ENCODE measurements around the gene PNPO.

PNPO gene

DNA sequence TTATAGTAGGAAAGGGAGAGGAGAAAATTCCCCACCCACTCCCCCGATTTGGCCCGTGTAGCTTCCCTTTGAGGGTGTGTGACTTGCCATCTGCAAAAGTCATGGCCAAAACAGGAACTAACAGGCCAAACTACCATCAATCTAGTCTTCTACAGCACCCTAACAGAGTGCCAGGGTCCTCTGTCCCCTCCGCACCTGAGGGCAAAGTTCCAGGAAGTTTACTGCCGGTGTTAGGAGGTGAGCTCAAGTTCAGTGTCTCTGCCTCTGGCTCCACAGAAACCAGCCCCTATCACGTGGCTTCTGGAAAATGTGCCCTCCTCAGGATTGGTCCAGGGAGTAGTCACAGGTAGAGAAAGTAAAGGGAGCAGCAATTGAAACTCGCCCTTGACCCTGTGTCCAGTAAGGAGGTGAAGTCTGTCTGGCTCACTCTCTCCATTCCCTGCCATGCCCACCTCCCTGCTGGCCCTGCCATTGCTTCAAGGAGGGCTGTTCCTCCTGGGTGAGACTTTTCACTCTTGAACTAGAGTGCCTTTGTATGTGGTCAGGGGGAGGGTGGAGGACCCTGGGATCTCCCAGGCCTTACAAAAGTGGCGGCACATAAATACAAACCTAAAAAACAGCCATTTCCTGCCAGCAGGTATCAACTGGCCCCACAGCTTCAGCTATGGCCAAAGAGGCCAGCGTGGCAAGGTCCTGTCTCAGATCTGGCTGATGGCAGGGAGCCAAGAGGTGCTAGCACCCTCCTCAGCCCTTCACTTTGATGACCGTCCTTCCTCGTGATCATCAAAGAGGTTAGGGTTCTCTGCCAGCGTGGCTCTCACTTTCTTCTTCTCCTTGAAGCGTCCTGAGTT is 11.0 kb downstream of the PNPO start:
- no peak for DNase-seq

DNA sequence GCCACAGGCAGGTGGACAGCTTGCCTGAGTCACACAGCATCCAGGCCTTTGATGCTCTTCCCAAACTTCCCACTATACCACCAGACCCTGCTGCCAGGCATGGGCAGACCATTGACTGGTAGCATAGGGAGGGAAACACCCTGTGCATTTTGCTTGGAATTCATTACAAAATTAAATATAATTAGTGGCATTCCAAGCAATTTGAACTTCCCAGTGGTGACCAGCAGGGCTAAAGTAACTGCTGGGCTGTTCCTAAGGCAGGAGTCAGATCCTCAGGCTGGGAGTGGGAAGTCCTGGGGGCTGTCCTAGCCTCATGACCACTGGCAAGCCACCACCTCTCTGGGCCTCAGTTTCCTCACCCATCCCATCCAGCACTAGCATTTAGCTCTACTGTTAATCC is 12.5 kb downstream of the PNPO start:
- no peak for DNase-seq

DNA sequence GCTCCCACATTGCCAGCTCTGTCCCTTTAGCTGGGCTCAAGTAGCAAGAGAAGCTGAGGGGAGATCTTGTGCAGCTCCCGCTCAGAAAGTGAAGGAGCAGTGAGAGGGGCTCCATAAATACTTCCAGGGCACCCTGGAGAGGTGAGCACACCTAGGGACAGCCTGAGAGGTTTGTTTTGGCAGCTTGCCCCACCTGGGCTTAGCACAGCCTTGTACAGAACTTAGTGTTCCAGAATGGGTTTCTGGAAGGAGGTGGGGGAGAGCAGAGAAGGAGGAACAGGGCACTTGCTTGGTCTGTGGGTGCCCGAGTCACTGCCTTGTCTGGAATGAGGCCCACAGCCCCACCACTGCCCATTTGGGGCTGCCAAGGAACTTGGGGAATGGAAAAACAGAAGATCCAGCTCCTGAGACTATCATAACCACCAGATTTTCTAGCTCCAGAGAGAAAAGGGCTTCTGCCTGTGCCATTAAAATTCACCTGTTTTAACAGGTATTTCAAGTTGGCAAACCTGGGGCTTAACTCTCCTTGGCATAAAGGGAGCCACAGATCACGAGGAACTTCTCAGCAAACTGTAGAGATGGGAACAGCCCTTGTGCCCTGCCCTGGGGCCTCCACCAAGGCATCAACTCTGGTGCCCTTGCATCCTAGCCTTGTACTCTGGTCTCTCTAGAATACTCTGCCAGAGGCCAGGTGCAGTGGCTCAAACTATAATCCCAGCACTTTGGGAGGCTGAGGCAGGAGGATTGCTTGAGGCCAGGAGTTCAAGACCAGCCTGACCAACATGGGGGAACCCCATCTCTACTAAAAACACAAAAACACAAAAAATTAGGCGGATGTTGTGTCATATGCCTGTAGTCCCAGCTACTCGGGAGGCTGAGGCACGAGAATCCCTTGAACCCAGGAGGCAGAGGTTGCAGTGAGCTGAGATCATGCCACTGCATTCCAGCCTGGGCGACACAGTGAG is 14.4 kb downstream of the PNPO start:
- DNase-seq: no peak

DNA sequence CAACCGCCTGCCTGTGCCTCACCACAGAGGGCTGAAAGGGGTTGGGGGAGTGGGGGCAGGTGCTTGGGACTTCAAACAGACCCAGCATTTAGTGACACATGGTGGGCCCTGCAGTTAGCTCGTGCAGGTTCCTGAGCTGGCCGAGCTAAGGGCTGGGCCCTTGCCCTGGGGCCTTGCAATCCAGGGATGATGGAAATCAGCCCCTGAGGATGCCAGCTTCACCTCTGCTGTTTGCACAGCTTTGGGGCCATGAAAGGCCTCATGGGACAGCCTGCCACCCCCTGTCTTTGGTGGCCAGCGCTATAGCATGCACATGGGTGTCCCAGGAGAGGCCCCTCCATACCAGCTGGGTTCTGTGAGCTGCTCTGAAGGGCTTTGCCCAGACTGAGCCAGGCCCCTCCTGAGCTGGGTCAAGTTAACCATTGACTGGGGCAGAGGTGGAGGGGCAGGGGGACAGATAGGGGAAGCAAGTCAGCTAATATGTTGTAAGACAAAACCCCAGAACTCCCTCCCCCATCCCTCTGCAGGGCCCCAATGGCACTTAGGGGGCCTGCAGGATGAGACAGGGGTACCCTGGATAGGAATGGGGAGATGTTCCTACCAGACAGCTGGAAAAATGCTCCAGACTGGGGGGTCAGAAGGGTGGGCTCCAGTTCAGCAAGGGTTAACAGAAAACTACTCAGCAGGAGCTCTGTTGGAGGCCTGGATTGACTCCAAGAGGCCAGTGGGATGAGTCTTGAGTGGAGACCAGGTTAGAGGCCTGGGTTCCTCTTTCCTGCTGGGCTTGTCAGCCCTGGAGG is 15.6 kb downstream of the PNPO start:
- no peak for DNase-seq

DNA sequence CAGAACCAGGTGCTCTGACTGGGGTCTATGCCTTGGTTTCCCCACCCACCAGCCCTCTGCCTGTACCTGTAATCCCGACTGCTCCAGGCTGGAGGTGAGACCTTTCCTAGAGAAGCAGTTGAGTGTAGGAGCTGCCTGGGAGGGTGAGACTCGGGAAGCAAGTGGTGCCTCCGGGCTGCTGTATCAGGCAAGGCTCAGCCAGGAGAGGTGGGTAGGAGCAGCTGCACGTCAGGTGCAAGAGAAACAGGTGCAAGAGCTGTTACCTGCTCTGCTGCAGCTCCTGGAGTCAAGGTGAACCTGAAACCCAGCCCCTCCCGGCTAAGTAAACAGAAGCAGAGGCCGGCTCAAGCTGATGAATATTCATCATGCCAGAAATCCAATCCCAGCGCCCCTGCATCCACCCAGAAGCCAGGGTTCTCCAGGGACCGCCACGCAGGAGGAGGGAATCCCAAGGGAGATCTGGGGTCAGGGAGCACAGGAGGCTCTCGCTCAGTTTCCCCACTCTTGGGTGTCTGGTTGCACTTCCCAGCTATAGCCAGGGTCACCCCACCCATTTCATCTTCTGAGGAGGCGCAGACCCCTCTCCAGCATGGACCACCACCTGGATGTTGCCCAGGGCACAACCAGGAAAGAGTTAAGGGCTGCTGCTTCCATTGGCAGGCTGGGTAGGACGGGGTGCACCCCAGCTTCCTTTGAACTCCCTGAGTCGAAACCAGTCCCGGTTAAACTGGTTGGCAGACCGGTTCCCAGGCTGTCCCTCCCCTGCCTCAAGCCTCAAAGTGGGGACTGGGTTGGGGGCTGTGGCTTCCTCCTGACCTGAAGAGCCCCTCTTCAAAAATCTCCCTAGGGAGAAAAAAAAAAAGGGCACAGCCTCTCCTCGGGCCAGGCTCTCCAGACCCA is 16.5 kb downstream of the PNPO start, which contains the start of gene PRR15L:
TSS of gene PRR15L (minus strand) at position 293 of the 900 bp plus-strand sequence. CDS start 4,649 bp downstream, outside the sequence.
- DNase-seq: no peak

DNA sequence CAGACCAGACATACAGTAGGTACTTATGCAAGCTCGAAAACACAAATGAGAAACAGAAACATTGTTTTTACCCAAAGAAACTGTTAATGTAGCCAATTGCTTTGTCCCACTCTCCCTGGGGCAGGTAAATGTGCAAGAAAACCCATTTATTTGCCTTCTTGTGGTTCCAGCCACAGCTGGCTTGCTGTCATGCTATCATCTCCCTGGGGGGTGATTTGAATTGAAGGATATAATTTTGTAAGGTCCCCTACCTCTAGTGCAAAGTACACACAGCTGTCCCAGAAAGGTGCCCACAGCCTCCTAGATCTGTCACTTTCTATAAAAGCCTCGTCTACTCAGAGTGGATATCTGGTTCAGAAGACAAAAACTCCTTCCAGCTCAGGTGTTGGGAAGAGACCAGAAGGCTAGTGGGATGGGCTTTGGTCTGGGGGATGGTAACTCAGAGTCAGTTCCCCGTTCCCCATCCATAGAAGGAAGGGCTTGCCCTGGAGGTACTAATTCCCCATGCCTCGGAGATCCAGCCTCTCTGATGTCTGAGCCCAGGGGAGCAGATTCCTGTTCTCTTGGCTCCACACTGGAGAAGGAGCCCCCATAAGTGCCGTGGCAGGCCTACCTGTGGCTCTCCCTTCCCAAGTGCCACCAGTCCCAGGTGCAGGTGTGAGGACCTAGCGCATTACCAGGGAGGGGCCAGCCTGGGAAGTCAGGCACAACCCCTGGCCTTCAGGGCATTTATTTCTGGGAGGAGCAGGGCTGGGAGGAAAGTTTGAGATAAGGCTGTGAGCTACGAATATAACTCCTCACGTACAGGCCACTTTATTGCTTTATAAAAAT is 18.7 kb downstream of the PNPO start:
- DNase-seq: no peak

DNA sequence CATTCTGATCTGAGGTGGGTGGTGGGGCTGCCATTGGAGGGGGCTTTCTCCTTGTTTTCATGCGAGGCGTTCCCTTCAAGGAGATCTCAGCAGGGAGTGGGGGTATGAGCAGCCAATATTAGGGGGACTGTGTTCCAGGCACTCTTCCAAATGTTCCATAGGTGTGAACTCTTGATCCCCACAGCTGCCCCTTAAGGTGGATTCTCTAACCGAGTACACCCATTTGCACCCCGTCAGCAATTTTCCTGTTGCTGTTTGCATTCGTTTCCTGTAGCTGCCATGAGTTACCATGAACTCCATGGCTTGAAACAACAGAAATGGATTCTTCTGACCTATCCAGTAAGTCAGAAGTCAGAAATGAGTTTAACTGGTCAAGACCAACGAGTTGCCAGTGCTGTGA is 20.0 kb downstream of the PNPO start:
- DNase-seq: no peak

DNA sequence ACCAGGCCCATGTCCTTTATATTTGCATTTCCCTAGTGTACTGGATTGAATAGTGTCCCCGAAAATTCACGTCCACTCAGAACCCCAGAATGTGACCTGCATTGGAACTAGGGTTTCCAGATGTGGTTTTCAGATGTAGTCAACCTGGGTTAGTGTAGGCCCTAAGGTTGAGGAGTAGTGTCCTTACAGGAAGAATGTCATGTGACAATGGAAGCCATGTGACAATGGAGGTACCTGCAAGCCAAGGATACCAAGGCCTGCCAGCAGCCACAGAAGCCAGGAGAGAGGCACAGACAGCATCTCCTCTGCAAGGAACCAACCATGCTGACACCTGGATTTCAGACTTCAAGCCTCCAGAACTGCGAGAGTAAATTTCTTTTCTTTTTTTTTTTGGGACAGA is 21.5 kb downstream of the PNPO start:
- DNase-seq: no peak

DNA sequence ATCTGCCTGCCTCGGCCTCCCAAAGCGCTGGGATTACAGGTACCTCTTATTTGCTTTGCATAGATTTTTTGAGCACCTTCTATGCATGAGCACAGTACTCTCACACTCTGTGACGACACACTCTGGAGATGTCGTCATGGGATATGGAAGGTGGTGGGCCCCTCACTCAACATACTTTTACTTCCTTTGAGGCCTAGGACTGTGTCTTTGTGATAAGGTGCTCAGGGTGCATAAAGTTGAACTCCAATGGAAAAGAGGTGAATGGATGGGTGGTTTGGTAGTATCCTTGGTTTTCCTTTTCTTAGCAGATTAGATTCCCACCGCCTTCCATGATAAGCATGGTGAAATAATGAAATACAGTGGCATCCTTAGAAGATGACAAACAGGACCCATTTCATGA is 23.5 kb downstream of the PNPO start:
- DNase-seq: no peak

DNA sequence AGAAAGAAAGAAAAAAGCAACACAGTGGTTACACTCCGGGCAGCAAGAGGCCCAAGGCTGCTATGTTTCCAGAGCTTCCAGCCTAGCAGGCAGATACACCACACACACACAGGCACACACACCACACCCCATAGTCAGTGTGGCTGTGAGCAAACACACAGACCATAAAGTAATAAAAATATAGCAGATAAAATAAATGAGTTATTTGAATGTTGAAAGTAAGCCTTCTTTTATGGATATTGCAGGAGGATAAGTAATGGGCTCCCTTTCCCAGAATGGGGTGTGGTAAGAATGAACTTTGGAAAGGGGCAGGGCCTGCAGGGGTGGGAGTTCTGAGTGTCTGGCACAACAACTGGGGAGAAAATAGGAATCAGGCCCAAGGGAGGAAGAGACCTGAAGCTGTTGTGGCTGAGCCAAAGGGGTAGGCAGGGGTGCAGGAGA is 24.7 kb downstream of the PNPO start:
- no peak for DNase-seq

DNA sequence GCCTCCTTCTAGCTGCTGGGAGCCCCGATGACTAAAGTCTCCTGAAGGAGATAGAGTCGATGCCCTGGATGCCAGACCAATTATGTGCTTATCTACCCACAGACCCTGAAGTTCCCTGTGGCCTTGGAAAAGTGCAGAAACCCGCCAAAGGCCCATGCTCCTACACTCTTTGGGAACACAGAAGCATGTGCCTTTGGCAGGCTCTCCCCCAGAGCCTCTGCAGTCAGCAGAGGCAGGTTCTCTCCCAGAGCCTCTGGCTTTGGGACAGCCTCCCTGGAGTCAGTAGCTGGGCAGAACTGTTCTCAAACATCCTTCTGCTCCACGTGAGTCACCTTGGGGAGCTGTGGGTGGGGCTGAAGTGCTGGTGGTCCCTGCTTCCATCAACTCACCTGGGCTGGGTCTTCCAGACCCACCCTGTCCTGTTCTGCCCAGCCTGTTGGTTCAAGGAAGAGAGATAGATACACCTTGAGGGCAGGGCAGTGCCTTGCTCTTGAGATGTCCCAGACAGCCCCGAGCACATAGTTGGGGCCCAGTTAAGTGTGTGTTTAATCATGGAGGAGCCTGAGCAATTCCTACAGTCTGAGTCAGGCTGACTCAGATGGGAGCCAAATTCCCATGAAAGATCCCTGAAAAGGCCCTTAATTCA is 26.4 kb downstream of the PNPO start:
- DNase-seq: no peak

DNA sequence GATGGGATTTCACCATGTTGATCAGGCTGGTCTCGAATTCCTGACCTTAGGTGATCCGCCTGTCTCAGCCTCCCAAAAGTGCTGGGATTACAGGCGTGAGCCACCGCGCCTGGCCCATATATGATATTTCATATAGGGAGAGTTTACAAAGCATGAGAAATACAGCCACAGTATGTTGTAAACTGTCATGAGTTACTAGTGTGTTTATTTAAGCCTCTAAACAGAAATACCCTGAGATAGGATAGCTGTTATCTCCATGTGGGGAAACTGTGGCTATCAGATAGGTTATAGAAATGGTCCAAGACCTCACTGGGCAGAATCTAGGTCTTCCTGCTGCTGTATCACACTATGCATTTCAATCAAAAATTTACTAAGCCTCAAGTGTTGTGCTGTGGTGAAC is 27.5 kb downstream of the PNPO start:
- DNase-seq: no peak

DNA sequence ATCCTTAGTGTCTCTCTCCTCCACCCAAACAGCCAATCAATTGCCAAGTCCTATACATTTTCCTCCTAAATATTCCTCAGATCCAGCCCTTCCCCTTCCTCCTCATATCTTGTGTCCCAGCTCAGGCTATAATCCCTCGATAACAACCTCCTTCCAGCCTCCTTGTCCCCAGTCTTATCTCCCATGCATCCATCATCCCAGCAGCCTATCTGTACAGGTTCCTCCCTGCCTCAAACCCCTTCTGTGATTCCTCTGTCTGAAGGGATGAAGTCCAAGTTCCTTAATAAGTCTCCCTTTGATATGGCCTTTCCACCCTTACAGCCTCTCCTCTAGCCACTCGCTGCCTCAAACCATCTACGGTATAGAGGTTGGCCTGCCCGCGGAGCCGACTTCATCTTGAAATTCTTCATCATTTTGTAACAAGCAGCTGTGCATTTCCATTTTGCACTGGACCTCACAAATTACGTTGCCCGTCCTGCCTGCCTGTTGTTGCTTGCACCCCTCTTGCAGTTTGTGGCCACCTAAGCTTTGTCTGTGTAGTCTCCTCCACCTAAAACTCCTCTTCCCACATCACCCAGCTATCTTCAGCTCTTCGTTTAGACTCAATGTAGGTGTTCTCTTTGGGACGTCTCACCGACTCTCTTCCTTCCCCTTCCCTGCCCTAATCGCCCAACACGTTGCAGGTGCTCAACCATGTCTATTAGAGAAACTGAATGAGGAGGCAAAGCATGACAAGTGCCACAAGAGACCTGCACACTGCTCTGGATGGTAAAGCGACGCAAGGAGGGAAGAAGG is 28.8 kb downstream of the PNPO start:
- no peak for DNase-seq

DNA sequence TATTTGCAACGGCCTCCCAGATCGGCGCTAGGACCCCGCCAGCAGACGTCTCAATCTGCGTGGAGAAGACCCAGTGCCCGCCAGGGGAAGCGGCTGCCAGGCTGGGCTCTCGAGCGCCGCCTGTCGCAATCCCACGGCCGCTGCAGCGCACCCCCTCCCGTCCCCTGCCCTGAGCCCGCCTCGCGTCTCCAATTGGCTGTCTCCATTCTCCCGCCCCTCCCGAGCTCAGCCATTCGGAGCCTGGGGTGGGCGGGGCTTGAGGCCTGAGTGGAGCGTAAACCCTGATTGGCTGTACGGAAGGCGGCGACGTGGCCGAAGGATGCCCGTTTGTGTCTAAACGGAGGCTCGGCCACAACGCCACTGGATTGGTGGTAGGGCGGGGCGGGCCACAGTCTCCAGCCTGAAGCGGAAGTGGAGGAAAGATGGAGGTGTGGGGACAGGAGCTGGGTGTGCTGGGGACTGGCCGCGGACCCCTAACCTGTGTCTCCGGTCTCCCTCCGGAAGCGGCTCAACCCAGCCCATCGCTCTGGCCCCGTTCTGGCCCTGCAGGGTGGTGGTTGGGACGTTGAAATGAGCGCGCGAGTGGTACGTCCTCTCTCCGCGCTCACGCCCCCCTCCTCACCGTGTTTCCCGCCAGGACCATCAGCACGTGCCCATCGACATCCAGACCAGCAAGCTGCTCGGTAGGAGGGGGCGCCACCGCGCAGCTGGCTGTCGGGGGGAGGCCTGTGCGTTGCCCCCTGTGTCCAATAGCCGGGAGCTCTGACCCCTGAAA is 29.5 kb downstream of the PNPO start, which contains the start of gene CDK5RAP3:
TSS of gene CDK5RAP3 (plus strand) at position 389 of the 775 bp plus-strand sequence. CDS start at position 423, 34 bp downstream.
- DNase-seq: peak; percentile 99

DNA sequence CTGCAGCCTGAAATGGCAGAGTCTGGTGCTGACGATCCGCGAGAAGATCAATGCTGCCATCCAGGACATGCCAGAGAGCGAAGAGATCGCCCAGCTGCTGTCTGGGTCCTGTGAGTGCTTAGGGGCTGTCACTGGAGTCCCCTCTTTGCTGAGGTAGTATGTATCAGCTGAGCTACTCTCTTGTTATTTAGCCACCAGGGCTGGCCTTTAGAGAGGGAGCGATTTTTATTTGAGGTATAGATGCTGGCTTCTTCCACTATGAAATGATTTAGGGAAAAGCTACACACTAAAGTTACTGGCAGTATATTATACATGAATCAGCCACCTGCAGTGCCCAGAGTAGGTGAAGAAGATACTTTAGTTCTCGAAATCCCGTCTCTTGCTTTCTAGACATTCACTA is 32.2 kb downstream of the PNPO start:
- DNase-seq: no peak

DNA sequence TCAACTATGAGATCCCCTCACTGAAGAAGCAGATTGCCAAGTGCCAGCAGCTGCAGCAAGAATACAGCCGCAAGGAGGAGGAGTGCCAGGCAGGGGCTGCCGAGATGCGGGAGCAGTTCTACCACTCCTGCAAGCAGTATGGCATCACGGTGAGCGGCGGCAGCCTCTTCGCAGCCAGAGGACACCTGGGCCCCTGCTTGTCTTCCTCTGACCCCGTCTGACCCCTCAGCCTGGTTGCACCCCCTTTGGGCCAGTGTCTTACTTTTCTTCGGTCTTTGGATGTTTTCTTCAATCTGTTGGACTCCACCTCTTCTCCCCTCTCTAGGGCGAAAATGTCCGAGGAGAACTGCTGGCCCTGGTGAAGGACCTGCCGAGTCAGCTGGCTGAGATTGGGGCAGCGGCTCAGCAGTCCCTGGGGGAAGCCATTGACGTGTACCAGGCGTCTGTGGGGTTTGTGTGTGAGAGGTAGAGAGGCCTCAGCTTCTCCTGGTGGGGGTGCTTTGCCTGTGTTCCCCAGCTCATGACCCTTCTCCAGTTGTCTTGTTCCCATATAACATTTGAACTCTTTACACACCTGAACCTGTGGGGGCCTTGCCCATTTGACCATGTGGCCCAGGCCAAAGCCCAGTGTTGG is 33.9 kb downstream of the PNPO start:
- DNase-seq: no peak

DNA sequence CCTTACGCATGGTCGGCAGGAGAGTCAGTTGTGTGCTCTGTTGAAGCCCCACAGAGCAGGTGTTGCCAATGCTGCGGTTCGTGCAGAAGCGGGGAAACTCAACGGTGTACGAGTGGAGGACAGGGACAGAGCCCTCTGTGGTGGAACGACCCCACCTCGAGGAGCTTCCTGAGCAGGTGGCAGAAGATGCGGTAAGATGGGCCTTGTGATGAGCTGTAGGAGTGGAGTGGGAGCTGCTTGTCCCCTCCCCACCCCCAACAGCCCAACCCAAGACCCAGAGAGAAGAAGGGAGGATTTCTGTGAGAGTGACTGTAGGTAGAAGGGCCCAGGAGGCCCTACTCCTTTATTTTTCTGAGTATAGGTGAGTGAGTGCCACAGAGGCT is 34.4 kb downstream of the PNPO start:
- DNase-seq: no peak

DNA sequence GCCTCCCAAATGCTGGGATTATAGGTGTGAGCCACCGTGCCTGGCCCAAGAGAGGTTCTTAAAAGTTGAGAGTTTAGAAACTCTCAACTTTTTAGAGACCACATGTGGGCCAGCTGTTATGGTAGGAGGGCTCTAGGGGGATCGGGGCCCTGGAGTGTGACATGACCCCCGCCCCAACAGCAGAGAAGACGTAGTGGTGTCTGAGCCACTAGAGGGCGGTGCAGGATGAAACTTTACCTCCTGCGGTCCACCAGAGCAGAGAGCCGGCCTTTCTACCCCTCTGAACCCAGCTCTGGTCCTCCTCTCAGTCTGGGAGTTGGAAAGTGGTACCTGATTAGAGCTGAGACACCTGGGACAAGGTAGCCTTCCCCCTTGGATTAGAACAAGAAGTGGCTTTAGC is 37.0 kb downstream of the PNPO start:
- peak; percentile 41 to 47 for DNase-seq
